B cell (primary cell): ENCODE results near the gene SHISA8. TPM values are rescaled to one million over a fixed set of nuclear protein-coding genes. Genes with fewer than 3 reads are reported as not detected.

Source experiments
- ATAC-seq: fragments of 200-7000 bp; cut with Tn5 transposase; one replicate; pipeline ENCODE4 v1.10.0; 2021; ENCODE audit warnings: low read depth, mild to moderate bottlenecking, moderate number of reproducible peaks, moderate library complexity
- CTCF ChIA-PET: fragments of 350-600 bp; sonication (Branson Sonifier 250); formaldehyde crosslinking; loops from one replicate; lab custom pipeline; 2021; ENCODE audit warnings: antibody characterized with exemption, inconsistent platforms; lab: Charles Lee
- POLR2A ChIA-PET: fragments of 350-600 bp; sonication (Branson Sonifier 250); formaldehyde crosslinking; loops from one replicate; lab custom pipeline; 2021; ENCODE audit warnings: antibody characterized with exemption; lab: Charles Lee
- DNase-seq: peaks from one replicate; pipeline ENCODE4 v3.0.0; 2013
- H2AFZ ChIP-seq: 2 replicates; pipeline ENCODE4 v1.6.1; 2012; ENCODE audit warnings: mild to moderate bottlenecking, low read depth, low read length; ENCODE audit not compliant: insufficient read depth, poor library complexity, severe bottlenecking
- H3K27ac ChIP-seq, 2 donors: 1 replicate in 1 of 2; 2 replicates in 1 of 2; pipeline ENCODE4 v1.5.1; 2012 to 2013; ENCODE audit warnings: low read length in 2 of 2, mild to moderate bottlenecking in 2 of 2, moderate library complexity in 1 of 2
- H3K27me3 ChIP-seq, 4 experiments: fragments of 200-600 bp in 1 of 4; sonication (generic) in 1 of 4; replicated peaks in 1 of 4; 1 replicate in 2 of 4; 2 replicates in 2 of 4; pipeline versions ENCODE4 v1.6.1 to v1.7.0; 2013 to 2016; ENCODE audit warnings: low read length in 3 of 4, mild to moderate bottlenecking in 2 of 4, mixed read lengths in 1 of 4, moderate library complexity in 1 of 4; ENCODE audit not compliant: insufficient read depth in 4 of 4, control insufficient read depth in 3 of 4; ENCODE audit errors: control extremely low read depth in 1 of 4
- H3K36me3 ChIP-seq, 2 experiments: replicated peaks in 1 of 2; 1 replicate in 1 of 2; 2 replicates in 1 of 2; pipeline versions ENCODE4 v1.6.1 to v1.7.1; 2013; ENCODE audit warnings: low read length in 1 of 2; ENCODE audit not compliant: insufficient read depth in 2 of 2, control insufficient read depth in 1 of 2; ENCODE audit errors: control extremely low read depth in 1 of 2, extremely low read depth in 1 of 2
- H3K4me1 ChIP-seq, 2 donors: fragments of 200-600 bp in 1 of 2; sonication (generic) in 1 of 2; 1 replicate in 1 of 2; 2 replicates in 1 of 2; pipeline versions ENCODE4 v1.5.1 to v1.6.1; 2013 to 2017; ENCODE audit warnings: low read length in 2 of 2; ENCODE audit not compliant: control insufficient read depth in 2 of 2, insufficient read depth in 2 of 2
- H3K4me2 ChIP-seq: replicated peaks from 2 replicates; pipeline ENCODE3; 2012; ENCODE audit warnings: mild to moderate bottlenecking, low read depth, low read length; ENCODE audit not compliant: poor library complexity, severe bottlenecking
- H3K4me3 ChIP-seq, 5 experiments: fragments of 200-600 bp in 1 of 5; sonication (generic) in 1 of 5; 1 replicate in 3 of 5; 2 replicates in 2 of 5; pipeline versions ENCODE4 v1.5.1 to v1.7.0; 2011 to 2016; ENCODE audit warnings: low read length in 4 of 5, mild to moderate bottlenecking in 4 of 5, low read depth in 2 of 5, control low read depth in 1 of 5, moderate library complexity in 1 of 5; ENCODE audit not compliant: insufficient read depth in 1 of 5; ENCODE audit errors: control extremely low read depth in 1 of 5, extremely low read depth in 1 of 5
- H3K79me2 ChIP-seq: fragments of 200-600 bp; sonication (generic); one replicate; pipeline ENCODE4 v1.6.0; 2016; ENCODE audit warnings: low read length; ENCODE audit not compliant: control insufficient read depth, insufficient read depth
- H3K9ac ChIP-seq: fragments of 200-600 bp; sonication (generic); 2 replicates; pipeline ENCODE4 v1.6.1; 2017; ENCODE audit warnings: mild to moderate bottlenecking, low read length, moderate library complexity
- H3K9me3 ChIP-seq, 3 donors: one replicate each; pipeline versions ENCODE4 v1.6.1 to v1.7.1; 2013; ENCODE audit warnings: low read length in 2 of 3; ENCODE audit not compliant: control insufficient read depth in 2 of 3, insufficient read depth in 1 of 3; ENCODE audit errors: control extremely low read depth in 1 of 3
- H4K20me1 ChIP-seq: 2 replicates; pipeline ENCODE4 v1.6.0; 2012; ENCODE audit warnings: mild to moderate bottlenecking, low read length; ENCODE audit not compliant: insufficient read depth, control insufficient read depth, poor library complexity, severe bottlenecking
- H3K27ac Mint-ChIP-seq: one replicate; pipeline ENCODE4 v1.8.0; 2021; ENCODE audit warnings: mixed read lengths
- H3K27me3 Mint-ChIP-seq: one replicate; pipeline ENCODE4 v1.8.0; 2021; ENCODE audit warnings: mixed read lengths
- H3K4me1 Mint-ChIP-seq: one replicate; pipeline ENCODE4 v1.8.0; 2021; ENCODE audit warnings: mixed read lengths
- H3K4me3 Mint-ChIP-seq: one replicate; pipeline ENCODE4 v1.8.0; 2021; ENCODE audit warnings: mixed read lengths
- H3K9me3 Mint-ChIP-seq: one replicate; pipeline ENCODE4 v1.8.0; 2022; ENCODE audit warnings: mixed read lengths; ENCODE audit not compliant: insufficient read depth
- CTCF ChIP-seq: fragments of 200-600 bp; IDR thresholded peaks from one replicate; pipeline ENCODE4 v1.8.0; 2022; ENCODE audit warnings: antibody characterized with exemption, mild to moderate bottlenecking
- EZH2 ChIP-seq: IDR thresholded peaks from 2 replicates; pipeline ENCODE4 v1.6.1; 2012; ENCODE audit warnings: borderline replicate concordance, low read depth, mild to moderate bottlenecking, moderate library complexity, low read length; ENCODE audit not compliant: insufficient read depth, poor library complexity, severe bottlenecking
- WGBS: methylation state at CpG from one replicate; pipeline ENCODE4 v1.1.5; 2013; ENCODE audit warnings: missing lambda C conversion rate; ENCODE audit not compliant: insufficient coverage; 5-methylcytosine and 5-hydroxymethylcytosine counted together
- intact Hi-C: fragments of 100-400 bp; cut with micrococcal nuclease; formaldehyde crosslinking; loops from one replicate; pipeline ENCODE4 v1.10.0; 2022
- polyA plus RNA-seq: library from polyadenylated mRNA; depleted of rRNA; stranded (reverse); fragments of >200 nt; gene quantifications from 2 replicates; pipeline ENCODE4 v1.2.3, GENCODE V29; 2012
- total RNA-seq, 2 donors: library from RNA; stranded (reverse); fragments of 120-200 nt in 1 of 2; gene quantifications; 1 replicate in 1 of 2; 2 replicates in 1 of 2; pipeline versions ENCODE4 v1.2.3 to v1.2.4, GENCODE V29; 2013 to 2022

The SHISA8 gene
- total and polyA plus RNA-seq, 2 donors (not counting 1 experiment from before 2014, with no cell fraction given): 22.4 to 46.5 TPM

GRCh38 chr22:41940832-41941765 lies 26.2 kb upstream of the SHISA8 start:
- DNase-seq (peak; percentile 92), ATAC-seq (peak; percentile 48)
- peaks cover 55% of the 10 kb centered on the region for H3K4me1 Mint-ChIP-seq
- Histone ChIP-seq H2AFZ (no peak overlapping the region), H3K9me3 (no peaks in the 10 kb centered on the region), H3K9ac (peak overlapping the region; percentile 38), H3K27ac (peak overlapping the region; percentile 99), H3K4me2 (peak overlapping the region; percentile 63), H3K4me3 (peak overlapping the region in 1 of 5 experiments; percentile 21), H3K4me1 (peaks cover 50 to 62% of the 10 kb centered on the region in 2 donors), H4K20me1 (peaks cover 5% of the 10 kb centered on the region), H3K36me3 (peaks cover 0 to 9% of the 10 kb centered on the region in 2 experiments), H3K27me3 (peaks cover 0 to 5% (median 0%) of the 10 kb centered on the region in 4 experiments), H3K79me2 (peaks cover 38% of the 10 kb centered on the region)
- ChIA-PET POLR2A (interaction anchor here (0.5 to 14.7 kb wide), 27 partner anchors 9 to 252 kb away, joined by 3 to 960 read pairs (median 7); partner anchors contain the start of genes SHISA8, SMDT1, SMIM45 and SNU13), CTCF (interaction anchor here (0.6 to 8.5 kb wide), 44 partner anchors 9 to 499 kb away, joined by 3 to 499 read pairs (median 6); partner anchors contain the start of genes CCDC134, MEI1, NDUFA6 and SMIM45)
- 43% methylated on average over 10 of the region's 13 CpGs for WGBS
- no peaks in the 10 kb centered on the region for H3K9me3 Mint-ChIP-seq
- TF ChIP-seq EZH2 (no peak), CTCF (peak; percentile 93)
- intact Hi-C loops: loop anchor here (1.0 to 5.0 kb wide), 10 partner anchors 10 to 252 kb away; partner anchors contain the start of genes CCDC134, SNU13 and TNFRSF13C
- peak overlapping the region; percentile 96 for H3K4me3 Mint-ChIP-seq
- no peaks in the 10 kb centered on the region for H3K27me3 Mint-ChIP-seq
- peak overlapping the region; percentile 99 for H3K27ac Mint-ChIP-seq
